Erythroblast (primary cell): ENCODE data around the gene DCUN1D1.

Experiments used
- GATA1 ChIP-seq: IDR thresholded peaks from 2 replicates; pipeline ENCODE4 v1.6.1; 2011; ENCODE audit warnings: low read depth, mild to moderate bottlenecking, control low read depth, low read length, moderate library complexity
- POLR2A ChIP-seq: IDR thresholded peaks from 2 replicates; pipeline ENCODE4 v1.6.1; 2011; ENCODE audit warnings: mild to moderate bottlenecking, low read length

DNA sequence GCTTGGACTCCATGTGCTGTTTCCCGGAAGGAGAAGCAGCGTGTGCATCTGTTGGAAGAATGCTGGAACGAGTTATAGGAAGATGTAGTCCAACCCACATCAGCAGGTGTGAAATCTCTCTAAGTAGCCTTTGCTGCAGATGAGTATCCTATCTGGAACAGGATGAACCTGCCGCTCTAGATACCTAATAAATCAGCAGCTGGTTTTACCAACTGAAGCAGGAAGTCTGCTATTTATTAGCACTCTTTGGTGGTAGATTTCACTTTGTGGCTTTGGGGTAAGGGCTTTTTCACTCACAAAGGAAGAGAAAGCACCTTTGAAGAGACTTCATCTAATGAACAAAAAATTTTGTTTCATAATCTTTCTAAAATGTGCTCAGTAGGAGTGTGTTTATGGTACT, 66.4 kb downstream of the DCUN1D1 start:
- TF ChIP-seq POLR2A (no peak), GATA1 (no peak)
